ENCODE results near the gene KCND3.

GRCh38 chr1:111842411-111842810 is 147.1 kb downstream of the KCND3 start:
- TF ChIP-seq, protein P1, sequence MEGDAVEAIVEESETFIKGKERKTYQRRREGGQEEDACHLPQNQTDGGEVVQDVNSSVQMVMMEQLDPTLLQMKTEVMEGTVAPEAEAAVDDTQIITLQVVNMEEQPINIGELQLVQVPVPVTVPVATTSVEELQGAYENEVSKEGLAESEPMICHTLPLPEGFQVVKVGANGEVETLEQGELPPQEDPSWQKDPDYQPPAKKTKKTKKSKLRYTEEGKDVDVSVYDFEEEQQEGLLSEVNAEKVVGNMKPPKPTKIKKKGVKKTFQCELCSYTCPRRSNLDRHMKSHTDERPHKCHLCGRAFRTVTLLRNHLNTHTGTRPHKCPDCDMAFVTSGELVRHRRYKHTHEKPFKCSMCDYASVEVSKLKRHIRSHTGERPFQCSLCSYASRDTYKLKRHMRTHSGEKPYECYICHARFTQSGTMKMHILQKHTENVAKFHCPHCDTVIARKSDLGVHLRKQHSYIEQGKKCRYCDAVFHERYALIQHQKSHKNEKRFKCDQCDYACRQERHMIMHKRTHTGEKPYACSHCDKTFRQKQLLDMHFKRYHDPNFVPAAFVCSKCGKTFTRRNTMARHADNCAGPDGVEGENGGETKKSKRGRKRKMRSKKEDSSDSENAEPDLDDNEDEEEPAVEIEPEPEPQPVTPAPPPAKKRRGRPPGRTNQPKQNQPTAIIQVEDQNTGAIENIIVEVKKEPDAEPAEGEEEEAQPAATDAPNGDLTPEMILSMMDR (IDR thresholded peaks at IDR 0.05) = no peak
- no peak for TF ChIP-seq POLR2AphosphoS5 (IDR thresholded peaks at IDR 0.05)
